Fibroblast of skin of right quadriceps (primary cell): Measurements from ENCODE around the gene OR10H2.
"Not testable (repeated sequence)": the region's sequence is repeated elsewhere in the genome, so short reads cannot be mapped to it uniquely, and the experiment has no call there.

Source experiments
- DNase-seq: peaks from one replicate; pipeline ENCODE4 v3.0.0-alpha.2; 2013

OR10H2 gene

DNA sequence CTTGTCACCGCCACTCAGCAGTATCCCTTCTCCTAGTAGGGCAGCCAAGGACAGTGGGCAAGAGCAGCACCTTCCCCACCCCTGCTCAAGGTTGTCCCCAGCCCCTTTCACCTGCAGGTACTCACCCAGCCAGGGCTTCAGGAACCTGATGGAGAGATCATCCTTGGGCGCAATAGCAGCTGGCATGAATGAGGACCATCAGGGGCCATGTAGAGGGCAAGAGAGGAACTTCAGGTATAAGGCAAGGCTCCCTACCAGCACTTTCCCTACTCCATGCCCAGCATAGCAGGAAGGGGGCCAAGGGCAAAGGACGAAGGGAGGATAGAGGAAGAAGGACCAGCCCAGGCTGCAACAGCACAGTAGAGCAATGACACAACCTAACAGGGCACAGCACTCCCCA, 46.3 kb downstream of the OR10H2 start:
- not testable (repeated sequence) for DNase-seq

DNA sequence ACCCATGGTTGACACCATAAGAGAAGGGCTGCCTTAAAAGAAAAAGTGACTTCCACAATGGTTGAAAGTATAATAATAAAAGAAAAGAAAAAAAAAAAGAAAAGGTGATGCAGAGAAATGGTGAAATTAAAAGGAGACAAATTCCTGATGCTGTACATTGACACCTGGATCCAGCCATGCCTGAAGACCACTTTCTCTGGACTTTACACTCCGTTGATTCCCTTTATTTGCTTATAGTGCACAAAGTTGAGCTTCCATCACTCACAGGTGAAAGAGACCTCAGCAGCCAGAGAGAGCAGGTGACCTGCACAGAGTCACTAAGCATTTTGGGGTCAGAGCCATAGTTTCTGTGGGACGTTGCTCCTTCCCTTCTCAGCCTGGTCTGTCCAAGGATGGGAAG, 47.4 kb downstream of the OR10H2 start:
- DNase-seq: no peak

DNA sequence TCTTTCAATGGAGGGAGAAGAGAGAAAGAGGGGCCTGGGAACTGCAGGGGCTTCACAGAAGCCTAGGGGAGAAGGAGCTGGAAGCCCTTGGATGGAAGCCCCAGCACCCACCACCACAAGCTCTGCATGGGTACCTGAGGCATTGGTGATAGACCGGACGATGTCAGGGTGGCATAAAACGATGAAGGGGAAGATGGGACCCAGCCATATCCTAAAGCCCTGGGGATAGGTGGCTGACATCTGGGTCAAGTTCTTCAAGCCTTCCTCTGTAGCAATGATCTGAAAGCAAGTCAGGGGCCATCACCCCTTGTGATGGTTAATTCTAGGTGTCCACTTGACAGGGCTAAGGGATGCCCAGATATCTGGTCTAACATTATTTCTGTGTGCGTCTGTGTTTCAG, 48.4 kb downstream of the OR10H2 start:
- no peak for DNase-seq

DNA sequence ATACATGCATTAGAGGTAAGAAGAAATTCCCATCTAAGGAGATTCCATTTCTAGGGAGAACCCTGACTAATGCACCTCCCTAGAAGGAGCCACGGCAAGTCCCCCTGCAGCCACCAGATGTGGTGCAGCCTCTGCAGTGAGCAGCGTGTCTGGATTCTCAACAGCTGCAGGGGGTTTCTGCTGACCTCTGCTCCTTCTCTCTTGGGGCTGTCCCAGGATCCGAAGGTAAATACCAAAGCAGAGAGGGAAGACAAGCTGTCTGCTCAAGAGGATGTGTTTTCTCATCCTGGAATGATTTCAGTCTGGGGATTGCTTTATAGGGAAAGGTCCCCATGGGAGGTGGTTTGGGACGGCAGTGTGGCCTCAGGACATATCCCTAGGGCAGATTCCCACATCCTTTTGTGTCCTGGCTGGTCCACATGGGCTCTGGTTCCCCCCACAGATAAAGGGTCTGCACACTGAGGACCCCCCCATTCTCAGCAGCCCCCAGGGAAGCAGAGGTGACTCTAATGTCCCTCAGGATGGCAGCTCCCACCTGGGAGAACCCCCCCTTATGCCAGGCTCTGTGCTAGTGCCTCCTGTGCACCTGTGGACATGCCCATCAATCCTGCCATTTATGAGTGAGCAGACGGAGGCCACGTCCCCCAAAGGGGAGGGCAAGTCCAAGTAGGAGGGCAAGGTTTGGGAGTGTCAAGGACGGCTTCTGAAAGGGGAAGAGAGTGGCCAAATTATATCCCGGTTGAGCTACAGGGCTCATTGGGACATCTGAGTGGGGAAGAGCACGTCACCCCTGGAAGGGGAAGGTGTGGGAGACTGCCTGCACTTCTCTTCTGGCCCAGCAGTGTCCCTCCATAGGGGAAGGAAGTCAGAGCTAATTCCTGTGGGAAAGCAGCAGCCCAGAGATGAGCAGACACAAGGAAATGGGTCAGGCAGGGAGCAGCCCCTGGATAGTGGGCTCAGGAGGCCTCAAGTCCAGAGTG, 49.5 kb downstream of the OR10H2 start:
- DNase-seq: no peak
